ENCODE data around the gene FFAR4. TPM values are rescaled to one million over a fixed set of nuclear protein-coding genes. Genes with fewer than 3 reads are reported as not detected.

Gene FFAR4
- total and polyA plus RNA-seq, 2 of the 8 experiments (the other 6 are each of a cell fraction or from before 2014, with no cell fraction given): not detected

DNA sequence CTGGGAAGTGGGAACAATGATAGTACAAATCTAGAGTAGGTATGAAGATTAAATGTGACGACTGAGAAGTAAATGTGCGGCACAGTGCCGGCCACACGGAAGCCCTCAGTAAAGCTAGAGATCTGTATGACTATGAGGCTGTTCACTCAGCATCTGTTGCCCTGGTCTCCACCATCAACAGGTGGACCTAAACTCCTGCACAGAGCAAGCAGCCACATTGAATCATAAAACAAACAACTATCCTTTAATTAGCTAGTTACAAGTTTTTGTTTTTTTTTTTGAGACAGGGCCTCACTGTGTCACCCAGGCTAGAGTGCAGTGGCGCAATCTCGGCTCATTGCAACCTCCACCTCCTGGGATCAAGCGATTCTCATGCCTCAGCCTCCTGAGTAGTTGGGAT lies 18.0 kb downstream of the FFAR4 start:
- H2BK15ac ChIP-seq (ENCODE audit: low read length): no peak overlapping the region
- no peak overlapping the region for H2BK20ac ChIP-seq (ENCODE audit: low read length)
- no peak overlapping the region for H4K5ac ChIP-seq (ENCODE audit: insufficient read length, low read depth, low read length)
- H4K20me1 ChIP-seq (replicated peaks in 1 of 2; ENCODE audit: control insufficient read depth in 1 of 2, insufficient read depth in 2 of 2, low read length in 2 of 2): no peaks in the 10 kb centered on the region
- FAIRE-seq (no peak), DNase-seq (ENCODE audit: low read depth in 1 of 2, low spot score in 2 of 2) (no peak)
- H3K4me3 ChIP-seq (ENCODE audit: extremely low read depth in 1 of 4, insufficient read depth in 2 of 4, low read depth in 3 of 4, low read length in 4 of 4): no peak overlapping the region
- no peak overlapping the region for H2AFZ ChIP-seq (ENCODE audit: low read length)
- CTCF ChIA-PET (ENCODE audit: partially characterized antibody): interaction anchor here (0.8 to 1.4 kb wide), 5 partner anchors 12 to 123 kb away, joined by 3 to 5 read pairs (median 3); no protein-coding TSS in a partner anchor
- no peak overlapping the region for H2BK120ac ChIP-seq (replicated peaks; ENCODE audit: low read depth, low read length)
- no peaks in the 10 kb centered on the region for H3K4me1 ChIP-seq (replicated peaks in 1 of 4; ENCODE audit: control insufficient read depth in 3 of 4, insufficient read depth in 4 of 4, low read length in 3 of 4)
- no peaks in the 10 kb centered on the region for H3K36me3 ChIP-seq (ENCODE audit: control insufficient read depth in 2 of 4, insufficient read depth in 4 of 4, low read length in 3 of 4)
- H4K91ac ChIP-seq (replicated peaks; ENCODE audit: insufficient read length, low read length): no peak overlapping the region
- H3K9ac ChIP-seq (replicated peaks in 1 of 4; ENCODE audit: extremely low read depth in 1 of 4, low read depth in 3 of 4, low read length in 3 of 4): no peak overlapping the region
- no peak overlapping the region for H3K14ac ChIP-seq (ENCODE audit: insufficient read length)
- H3K23me2 ChIP-seq (ENCODE audit: low read depth, low read length): no peaks in the 10 kb centered on the region
- H3K27ac ChIP-seq (ENCODE audit: low read depth, low read length): no peak overlapping the region
- no peak overlapping the region for H3K4ac ChIP-seq (replicated peaks; ENCODE audit: insufficient read length, low read depth, low read length)
- no peaks in the 10 kb centered on the region for H3K9me3 ChIP-seq (ENCODE audit: insufficient read depth in 2 of 2, low read depth in 1 of 2, low read length in 1 of 2)
- H3K79me2 ChIP-seq (ENCODE audit: control insufficient read depth in 1 of 2, insufficient read depth in 2 of 2, low read length in 2 of 2): no peaks in the 10 kb centered on the region
- H3K23ac ChIP-seq (ENCODE audit: insufficient read length): no peak overlapping the region
- H3K4me2 ChIP-seq (ENCODE audit: insufficient read depth in 1 of 2, low read depth in 2 of 2, low read length in 2 of 2): no peak overlapping the region
- H4K8ac ChIP-seq (ENCODE audit: extremely low read depth, insufficient read depth, low read length): no peak overlapping the region
- H3K56ac ChIP-seq (replicated peaks; ENCODE audit: insufficient read length, low read depth, low read length): no peak overlapping the region
- WGBS, 2 experiments (ENCODE audit: extremely low coverage in 1 of 2, insufficient coverage in 1 of 2, insufficient read length in 1 of 2, insufficient replicate concordance in 2 of 2, low coverage in 1 of 2, low lambda C conversion rate in 2 of 2, missing lambda C conversion rate in 1 of 2): 92% methylated on average over 7 of the region's 7 CpGs; no CpG with 5 or more reads in 1 of the 2 experiments
- H3K27me3 ChIP-seq (replicated peaks in 1 of 4; ENCODE audit: control insufficient read depth in 3 of 4, extremely low read depth in 1 of 4, insufficient read depth in 3 of 4, low read length in 3 of 4): no peaks in the 10 kb centered on the region
- no peak overlapping the region for H2BK12ac ChIP-seq (ENCODE audit: low read depth, low read length)
- POLR2A ChIA-PET (ENCODE audit: partially characterized antibody): no interaction called here
- no peak overlapping the region for H3K18ac ChIP-seq (ENCODE audit: extremely low read depth, low read length)
- TF ChIP-seq CBX5 (IDR thresholded peaks at IDR 0.05; ENCODE audit: low read depth, low read length) (no peak), KDM1A (IDR thresholded peaks at IDR 0.05; ENCODE audit: borderline replicate concordance, low read length) (no peak), EZH2 (IDR thresholded peaks at IDR 0.05; ENCODE audit: low read depth, low read length, severe bottlenecking) (no peak), PHF8 (conservative IDR thresholded peaks at IDR 0.05; ENCODE audit: low read depth, low read length) (no peak), BRCA1 (IDR thresholded peaks at IDR 0.05; ENCODE audit: low read depth, low read length) (no peak), POLR2A (IDR thresholded peaks at IDR 0.05; ENCODE audit: control extremely low read depth in 1 of 2, low read depth in 2 of 2, low read length in 2 of 2) (no peak), EP300 (IDR thresholded peaks at IDR 0.05; ENCODE audit: borderline replicate concordance in 1 of 2, low read depth in 2 of 2, low read length in 2 of 2) (no peak), GTF2F1 (IDR thresholded peaks at IDR 0.05; ENCODE audit: borderline replicate concordance, low read depth, low read length) (no peak), SP2 (IDR thresholded peaks at IDR 0.05; ENCODE audit: low read length) (no peak), JUN (IDR thresholded peaks at IDR 0.05; ENCODE audit: low read depth, low read length) (no peak), ZNF274 (IDR thresholded peaks at IDR 0.05; ENCODE audit: borderline replicate concordance, extremely low read depth, low read length) (no peak)
- H3K79me1 ChIP-seq (ENCODE audit: low read depth, low read length): no peaks in the 10 kb centered on the region
- H2AK5ac ChIP-seq (ENCODE audit: low read depth, low read length): no peak overlapping the region
- H2BK5ac ChIP-seq (ENCODE audit: low read depth, low read length): no peak overlapping the region

All from H1 (cell line).